Ishikawa (cell line): ENCODE results near the gene AGPAT4.

Experiments used
- CEBPB ChIP-seq: IDR thresholded peaks from 2 replicates; pipeline ENCODE4 v1.6.1; 2012
- CREB1 ChIP-seq: IDR thresholded peaks from 2 replicates; pipeline ENCODE4 v1.6.1; 2012; ENCODE audit warnings: low read depth
- EGR1 ChIP-seq: IDR thresholded peaks from 2 replicates; pipeline ENCODE4 v1.6.1; 2012
- EP300 ChIP-seq: IDR thresholded peaks from 2 replicates; pipeline ENCODE4 v1.6.1; 2012; ENCODE audit warnings: borderline replicate concordance
- FOXM1 ChIP-seq: IDR thresholded peaks from 2 replicates; pipeline ENCODE4 v1.6.1; 2012; ENCODE audit warnings: low read depth, borderline replicate concordance
- MAX ChIP-seq: IDR thresholded peaks from 2 replicates; pipeline ENCODE4 v1.6.1; 2012
- NFIC ChIP-seq: IDR thresholded peaks from 2 replicates; pipeline ENCODE4 v1.6.1; 2012
- RAD21 ChIP-seq: IDR thresholded peaks from 2 replicates; pipeline ENCODE4 v1.6.1; 2012; ENCODE audit warnings: low read depth
- REST ChIP-seq: IDR thresholded peaks from 2 replicates; pipeline ENCODE4 v1.6.1; 2012; ENCODE audit warnings: low read depth, mild to moderate bottlenecking
- TAF1 ChIP-seq: IDR thresholded peaks from 2 replicates; pipeline ENCODE4 v1.6.1; 2012; ENCODE audit warnings: low read depth, mild to moderate bottlenecking
- TCF12 ChIP-seq: IDR thresholded peaks from 2 replicates; pipeline ENCODE4 v1.6.1; 2012; ENCODE audit warnings: low read depth
- TEAD4 ChIP-seq: IDR thresholded peaks from 2 replicates; pipeline ENCODE4 v1.6.1; 2012
- USF1 ChIP-seq: IDR thresholded peaks from 2 replicates; pipeline ENCODE4 v1.6.1; 2012
- YY1 ChIP-seq: IDR thresholded peaks from 2 replicates; pipeline ENCODE4 v1.6.1; 2012; ENCODE audit warnings: low read depth
- ZBTB7A ChIP-seq: IDR thresholded peaks from 2 replicates; pipeline ENCODE4 v1.6.1; 2012; ENCODE audit warnings: low read depth

Gene AGPAT4

GRCh38 chr6:161191671-161192070 is 82.2 kb downstream of the AGPAT4 start:
- TF ChIP-seq ZBTB7A (no peak), TCF12 (no peak), RAD21 (no peak), EGR1 (no peak), CEBPB (no peak), FOXM1 (no peak), TAF1 (no peak), REST (no peak), EP300 (no peak), YY1 (no peak), CREB1 (no peak), USF1 (no peak), TEAD4 (no peak), MAX (no peak), NFIC (no peak)

GRCh38 chr6:161191007-161191406 is 82.9 kb downstream of the AGPAT4 start:
- TF ChIP-seq FOXM1 (no peak), ZBTB7A (no peak), REST (no peak), YY1 (no peak), USF1 (no peak), TAF1 (no peak), RAD21 (no peak), CREB1 (no peak), TCF12 (no peak), EP300 (no peak), NFIC (no peak), MAX (no peak), CEBPB (no peak), EGR1 (no peak), TEAD4 (no peak)

- TF ChIP-seq EP300, result no peak
- no peak for TF ChIP-seq EGR1
- TF ChIP-seq MAX, result no peak
- no peak for TF ChIP-seq TAF1
These were observed 84.0 kb downstream of the AGPAT4 start for GRCh38 chr6:161189891-161190290.

- no peak for TF ChIP-seq NFIC
- no peak for TF ChIP-seq YY1
- TF ChIP-seq MAX, result no peak
- TF ChIP-seq EGR1, result no peak
- no peak for TF ChIP-seq TEAD4
- no peak for TF ChIP-seq FOXM1
These were observed 85.1 kb downstream of the AGPAT4 start for GRCh38 chr6:161188547-161189465.

GRCh38 chr6:161186173-161186769 is 87.6 kb downstream of the AGPAT4 start:
- TF ChIP-seq MAX, result no peak
- TF ChIP-seq TCF12, result no peak
- no peak for TF ChIP-seq TAF1
- TF ChIP-seq FOXM1, result no peak
- TF ChIP-seq REST, result no peak
- TF ChIP-seq YY1, result no peak
- no peak for TF ChIP-seq CEBPB
- TF ChIP-seq EP300, result no peak
- no peak for TF ChIP-seq CREB1
- TF ChIP-seq NFIC, result no peak
- TF ChIP-seq TEAD4, result no peak
